NCI-H748 treated with DMSO at 0.1 percent for 48 hours (cell line): Measurements from ENCODE around the gene SLC7A10.

ENCODE experiments used
- DNase-seq: peaks from one replicate; lab custom pipeline; 2025; lab: John Stamatoyannopoulos, UW

Gene SLC7A10

DNA sequence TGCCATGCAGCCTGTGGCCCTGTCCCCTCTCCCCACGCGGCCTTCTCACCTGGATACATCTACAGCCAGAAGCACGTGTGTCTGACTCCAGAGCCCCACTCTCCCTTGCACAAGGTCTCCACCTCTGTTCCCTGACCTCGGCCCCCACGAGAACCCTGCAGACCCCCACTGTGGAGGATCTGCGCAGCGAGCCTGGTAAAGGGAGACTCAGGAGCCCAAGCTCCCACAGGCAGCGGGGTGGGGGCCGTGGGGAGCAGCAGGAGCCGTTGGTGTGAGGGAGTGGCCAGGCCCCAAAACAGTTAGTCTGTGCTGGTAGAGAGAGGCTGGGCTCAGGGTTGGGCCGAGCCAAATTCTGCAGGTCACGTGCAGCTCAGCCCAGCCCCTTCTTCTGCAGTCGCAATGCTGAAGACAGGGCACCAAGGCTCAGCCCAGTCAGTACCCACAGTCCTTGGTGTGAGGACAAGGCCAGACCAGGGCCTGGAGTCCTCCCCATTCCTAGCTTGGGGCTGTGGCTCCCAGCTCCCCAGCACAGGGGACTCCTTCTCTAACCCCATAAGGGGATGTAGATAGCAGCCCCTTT is 28.7 kb upstream of the SLC7A10 start:
- no peak for DNase-seq

DNA sequence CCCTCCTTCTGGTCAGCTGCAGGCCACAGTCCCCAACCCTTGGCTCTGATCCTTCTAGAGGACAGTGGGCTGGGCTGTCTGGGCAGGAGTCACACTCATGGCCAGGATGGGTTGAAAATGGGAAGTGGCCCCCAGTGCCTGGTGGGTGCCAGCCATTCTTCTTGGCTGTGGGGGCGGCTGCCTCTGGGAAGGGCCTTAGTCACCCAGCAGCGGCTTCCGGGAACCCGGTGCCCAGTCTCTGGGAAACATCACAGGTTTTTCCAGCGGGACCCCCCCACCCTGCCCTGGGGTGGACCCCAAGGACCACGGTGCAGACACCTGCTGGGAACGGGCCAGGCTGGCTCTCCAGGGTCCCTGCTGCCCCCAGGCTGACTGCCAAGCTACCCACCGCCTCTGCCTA is 27.3 kb upstream of the SLC7A10 start:
- DNase-seq: no peak

DNA sequence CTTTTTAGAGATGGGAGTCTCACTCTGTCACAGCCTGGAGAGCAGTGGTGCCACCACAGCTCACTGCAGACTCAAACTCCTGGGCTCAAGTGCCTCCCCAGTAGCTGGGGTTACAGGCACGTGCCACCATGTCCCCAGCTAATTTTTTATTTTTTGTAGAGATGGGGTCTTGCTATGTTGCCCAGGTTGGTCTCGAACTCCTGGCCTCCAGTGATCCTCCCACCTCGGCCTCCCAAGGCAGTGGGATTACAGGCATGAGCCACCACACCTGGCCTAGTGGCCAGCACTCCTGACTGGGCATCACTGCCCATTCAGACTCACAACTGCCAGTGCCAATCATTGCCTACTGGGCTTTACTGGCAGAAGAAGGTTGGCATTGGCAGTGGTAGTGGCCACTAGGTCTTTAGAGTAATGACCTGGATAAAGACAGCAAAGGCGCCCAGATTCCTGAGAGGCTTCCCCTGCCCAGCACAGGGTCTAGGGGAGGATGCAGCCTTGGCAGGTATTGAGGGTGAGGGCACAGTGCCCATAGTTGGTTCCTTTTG is 26.8 kb upstream of the SLC7A10 start:
- DNase-seq: no peak

DNA sequence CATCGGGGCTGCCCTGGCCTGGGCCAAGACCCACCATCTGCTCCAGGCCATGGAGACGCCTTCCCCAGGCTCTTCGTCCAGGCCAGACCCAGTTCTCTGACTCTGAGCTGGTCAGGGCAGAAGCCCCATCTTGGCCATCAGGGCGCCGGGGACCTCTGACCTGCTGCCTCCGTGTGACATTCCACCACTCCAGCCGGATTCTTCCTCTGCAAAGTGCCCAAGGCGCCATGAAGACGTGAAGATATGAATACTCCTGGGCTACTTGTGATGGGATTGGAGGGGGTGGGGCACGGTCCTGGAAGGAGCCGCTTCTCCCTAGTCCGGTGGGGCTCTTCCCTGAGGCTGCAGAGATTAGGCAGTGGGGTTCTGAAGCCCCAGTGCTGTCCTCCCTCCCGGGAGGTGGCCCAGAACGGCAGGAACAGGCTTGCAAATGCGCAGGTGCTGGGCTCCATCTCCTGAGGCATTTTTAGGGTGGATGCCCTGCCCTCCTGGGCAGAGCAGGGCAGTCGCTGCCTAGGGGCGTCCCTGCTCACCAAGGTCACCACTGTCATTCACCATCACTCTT is 26.0 kb upstream of the SLC7A10 start:
- DNase-seq: no peak

DNA sequence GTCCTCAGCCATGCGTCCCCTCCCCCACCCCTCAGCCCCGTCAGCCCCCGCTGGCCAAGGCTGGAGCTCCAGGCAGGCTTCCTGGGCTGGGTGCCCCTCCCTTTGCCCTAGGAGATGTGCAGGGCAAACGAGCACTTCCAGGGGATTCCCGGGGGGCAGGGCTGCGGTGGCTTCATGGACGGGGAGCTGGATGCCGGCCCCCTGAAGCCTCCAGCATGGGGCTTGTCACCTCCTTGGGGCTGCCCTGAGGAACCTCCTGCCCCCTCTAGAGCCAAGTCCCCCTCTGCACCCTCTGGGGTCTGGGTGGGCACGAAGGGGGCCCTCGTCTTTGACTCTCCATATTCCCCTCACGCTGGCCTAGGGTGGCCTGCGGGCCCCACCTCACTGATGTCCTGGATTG is 25.4 kb upstream of the SLC7A10 start:
- DNase-seq: no peak

DNA sequence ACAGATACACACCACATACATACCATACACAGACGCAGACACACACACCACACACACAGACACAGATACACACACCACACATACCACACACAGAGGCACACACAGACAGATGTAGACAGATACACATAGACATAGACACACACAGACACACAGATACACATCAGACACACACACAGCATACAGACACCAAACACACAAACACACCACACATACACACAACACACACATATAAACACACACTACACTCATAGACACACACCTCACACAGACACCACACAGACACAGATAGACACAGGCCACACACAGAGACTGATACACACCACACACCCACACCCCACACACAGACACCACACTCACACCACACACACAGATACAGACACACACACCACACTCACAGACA is 24.9 kb upstream of the SLC7A10 start:
- no peak for DNase-seq

DNA sequence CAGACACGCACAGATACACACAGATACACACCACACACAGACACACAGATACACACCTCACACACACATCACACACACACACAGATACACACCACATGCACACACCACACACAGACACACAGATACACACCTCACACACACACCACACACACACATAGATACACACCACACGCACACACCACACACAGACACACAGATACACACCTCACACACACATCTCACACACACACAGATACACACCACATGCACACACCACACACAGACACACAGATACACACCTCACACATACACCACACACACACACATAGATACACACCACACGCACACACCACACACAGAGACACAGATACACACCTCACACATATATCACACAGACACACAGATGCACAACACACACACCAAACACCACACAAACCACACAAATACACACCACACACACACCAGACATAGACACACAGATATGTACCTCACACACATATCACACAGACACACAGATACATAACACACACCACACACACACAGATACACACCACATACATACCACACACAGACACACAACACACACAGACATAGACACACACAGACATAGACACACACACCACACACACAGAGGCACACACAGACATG is 24.2 kb upstream of the SLC7A10 start:
- no peak for DNase-seq

DNA sequence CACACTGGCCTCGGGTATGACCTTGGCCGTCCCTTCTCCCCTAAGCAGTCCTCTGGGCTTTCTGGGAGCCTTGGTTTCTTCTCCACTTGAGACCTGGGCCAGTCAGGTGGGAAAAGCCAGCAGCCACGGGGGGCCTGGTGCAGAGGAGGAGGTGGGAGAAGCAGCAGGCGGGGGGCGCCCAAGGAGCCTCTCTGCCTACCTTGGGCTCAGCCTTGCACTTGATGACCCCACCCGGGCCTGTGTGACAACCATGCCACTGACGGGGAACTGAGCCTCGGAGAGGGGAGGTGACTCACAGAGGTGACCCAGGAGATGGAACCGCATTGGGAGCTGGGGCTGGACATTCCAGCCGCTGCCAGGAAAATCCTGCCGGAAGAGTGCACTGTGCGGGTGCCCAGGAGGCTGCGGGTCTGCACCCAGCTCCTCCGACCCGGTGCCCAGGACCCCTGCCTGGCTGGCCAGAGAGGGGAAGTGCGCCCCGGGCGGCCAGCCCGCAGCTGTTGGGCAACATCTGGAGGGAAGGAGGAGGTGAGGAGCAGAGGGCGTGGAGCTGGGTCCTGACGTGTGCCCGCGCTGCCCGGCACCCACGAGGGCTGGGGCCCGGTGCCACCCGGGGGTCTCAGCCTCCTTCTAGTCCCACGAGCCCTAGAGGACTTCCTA is 23.4 kb upstream of the SLC7A10 start:
- DNase-seq: no peak

DNA sequence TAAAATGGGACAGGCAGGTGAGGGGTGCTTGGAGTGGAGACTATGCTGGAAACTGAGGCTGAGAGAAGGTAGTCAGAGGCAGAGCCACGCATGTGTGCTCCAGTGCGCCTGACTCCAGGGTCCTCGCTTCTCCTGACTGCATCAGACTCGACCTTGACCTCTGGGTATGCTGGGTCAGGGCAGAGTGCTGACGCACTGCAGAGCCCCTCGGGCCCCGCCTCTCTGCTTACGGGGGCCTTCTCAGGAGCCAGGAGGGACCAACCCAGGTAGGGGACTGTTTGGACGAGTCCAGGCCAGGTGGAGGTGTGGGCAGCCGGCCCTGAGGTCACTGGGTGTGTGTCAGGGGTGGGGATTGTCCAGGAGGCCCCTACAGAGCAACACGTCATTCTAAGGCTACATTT is 22.9 kb upstream of the SLC7A10 start:
- DNase-seq: no peak

DNA sequence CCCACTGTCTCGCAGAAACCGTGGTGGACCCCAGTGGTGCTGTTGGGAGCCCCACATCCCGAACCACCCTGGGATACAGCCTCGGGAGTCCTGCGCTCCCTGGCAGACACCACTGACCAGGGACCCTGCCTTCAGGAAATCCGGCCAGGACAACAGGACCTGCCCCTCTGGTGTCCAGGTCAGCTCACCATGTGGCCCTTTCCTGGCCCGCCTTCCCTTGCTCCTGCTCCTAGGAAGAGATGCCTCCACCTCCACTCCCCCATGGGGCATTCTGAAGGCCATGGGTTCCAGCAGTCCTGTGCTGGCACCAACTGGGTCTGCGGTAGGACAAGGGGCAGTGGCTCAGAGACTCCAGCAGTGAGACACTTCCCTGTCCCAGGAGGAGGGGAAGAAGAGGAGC is 22.5 kb upstream of the SLC7A10 start:
- DNase-seq: no peak

DNA sequence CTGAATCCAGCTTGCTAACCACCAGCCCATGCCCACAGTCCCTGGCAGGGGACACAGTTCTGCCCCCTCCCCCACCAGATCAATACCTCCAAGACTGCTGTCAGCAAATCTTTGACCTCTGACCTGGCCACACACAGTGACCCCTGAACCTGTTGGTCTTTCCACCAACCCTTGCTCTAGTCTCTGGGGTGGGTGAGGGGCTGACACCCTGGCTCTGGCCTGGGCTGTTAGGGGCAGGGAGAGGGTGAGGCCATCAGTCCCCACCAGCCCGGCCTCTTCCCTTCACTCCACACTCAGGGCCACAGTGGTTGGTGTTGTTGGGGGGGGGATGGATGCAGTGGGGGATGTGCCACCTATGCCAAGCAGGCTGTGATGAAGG is 21.8 kb upstream of the SLC7A10 start:
- DNase-seq: no peak

DNA sequence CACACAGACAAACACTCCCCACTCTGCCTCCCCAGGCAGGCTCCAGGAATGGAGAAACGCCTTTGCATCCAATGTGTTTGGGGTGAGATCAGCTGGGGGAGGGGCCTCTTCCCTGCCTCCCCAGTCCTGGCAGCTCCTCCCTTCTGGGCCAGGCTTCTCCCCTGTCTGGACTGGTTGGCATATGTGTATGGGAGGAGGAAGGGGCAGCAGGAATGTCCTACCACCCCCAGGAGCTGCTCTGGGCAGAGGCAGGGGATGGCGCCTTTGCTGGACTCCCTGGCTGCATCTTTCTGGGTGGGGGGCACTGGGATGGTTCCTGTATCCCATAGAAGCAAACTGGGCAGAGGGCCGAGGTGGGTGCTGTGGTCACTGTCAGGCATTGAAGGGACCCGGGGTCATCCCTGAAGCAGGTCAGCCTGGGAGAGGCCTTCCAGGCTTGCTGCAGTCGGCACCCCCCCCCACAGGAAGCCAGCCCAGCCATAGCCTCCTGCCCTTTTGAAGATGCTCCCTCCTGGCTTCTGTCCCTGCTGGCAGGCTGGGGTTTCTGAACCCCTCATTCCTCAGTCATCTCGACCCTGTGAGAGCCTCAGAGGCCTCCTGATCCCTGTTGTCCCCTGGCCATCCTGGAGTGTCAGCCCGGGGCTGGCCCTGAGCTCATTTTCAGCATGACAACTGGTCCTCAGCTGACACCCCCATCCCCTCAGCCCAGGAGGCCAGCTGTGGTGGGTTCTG is 21.2 kb upstream of the SLC7A10 start:
- DNase-seq: no peak

DNA sequence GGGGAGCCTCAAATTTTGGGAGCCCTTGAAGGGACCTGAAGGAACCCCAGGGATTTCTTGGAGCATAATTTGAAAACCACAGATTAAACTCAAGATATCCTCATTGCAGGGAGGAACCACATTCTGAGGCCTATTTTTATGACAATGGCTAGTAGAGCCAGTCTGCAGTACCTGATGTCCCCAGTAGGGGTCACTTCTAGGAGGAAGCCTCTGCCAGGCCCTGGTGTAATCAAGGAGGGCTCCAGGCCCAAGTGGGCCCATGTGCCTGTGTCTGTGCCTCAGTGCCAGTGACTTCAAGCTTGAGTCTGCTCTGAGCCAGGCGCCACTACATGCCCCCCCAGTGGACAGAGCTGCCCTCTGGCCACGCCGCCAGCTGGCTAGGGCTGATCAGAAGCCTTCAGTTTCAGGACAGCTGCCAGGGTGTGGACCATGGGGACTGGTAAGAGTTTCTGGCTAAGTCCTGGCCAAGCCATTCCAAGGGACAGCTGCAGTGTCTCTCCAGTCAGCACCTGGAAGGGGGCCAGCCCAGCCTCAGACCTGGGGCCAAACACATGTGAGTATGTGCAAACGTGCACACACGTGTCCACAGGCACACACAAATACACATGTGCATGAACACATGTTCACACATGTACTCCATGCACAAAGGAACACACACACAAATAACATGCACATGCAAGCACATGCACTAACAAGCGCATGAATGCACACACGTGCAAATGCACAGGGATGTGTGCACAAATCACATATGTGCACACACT is 20.5 kb upstream of the SLC7A10 start:
- no peak for DNase-seq

DNA sequence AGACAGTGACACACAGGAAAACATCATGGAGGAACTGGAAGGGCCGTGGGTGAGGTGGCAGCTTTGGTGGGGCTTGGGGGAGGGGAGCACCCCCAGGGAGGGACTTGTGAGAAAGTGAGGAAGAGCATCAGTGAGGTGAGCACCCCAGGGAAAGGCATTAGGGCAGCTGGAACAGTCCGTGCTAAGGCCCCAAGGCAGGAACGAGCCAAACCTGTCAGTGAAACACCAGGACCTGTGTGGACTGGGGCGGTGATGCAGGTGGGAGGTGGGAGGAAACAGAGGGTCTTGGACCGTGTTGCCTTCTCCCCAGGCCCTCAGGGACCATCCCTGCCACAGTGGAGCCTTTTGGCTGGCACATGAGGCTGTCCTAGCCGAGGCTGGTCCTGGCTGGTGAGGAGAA is 17.3 kb upstream of the SLC7A10 start:
- DNase-seq: no peak

DNA sequence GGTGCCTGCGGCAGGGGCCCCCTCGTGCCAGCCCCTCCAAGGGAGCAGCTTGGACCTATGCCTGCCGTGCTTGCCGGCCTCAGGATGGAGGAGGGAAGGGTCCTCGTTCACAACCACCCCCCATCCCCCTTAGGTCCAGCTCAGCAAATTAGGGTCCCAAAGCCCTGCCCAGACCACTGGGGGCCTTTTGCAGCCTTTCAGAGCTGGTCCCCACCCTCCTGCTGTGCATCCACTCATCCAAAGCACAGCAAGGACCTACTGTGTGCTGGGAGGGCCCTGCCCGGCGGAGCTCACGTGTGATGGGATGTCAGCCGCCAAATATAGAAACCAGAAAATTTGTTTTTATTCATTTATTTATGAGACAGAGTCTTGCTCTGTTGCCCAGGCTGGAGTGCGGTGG is 16.5 kb upstream of the SLC7A10 start:
- DNase-seq: no peak

DNA sequence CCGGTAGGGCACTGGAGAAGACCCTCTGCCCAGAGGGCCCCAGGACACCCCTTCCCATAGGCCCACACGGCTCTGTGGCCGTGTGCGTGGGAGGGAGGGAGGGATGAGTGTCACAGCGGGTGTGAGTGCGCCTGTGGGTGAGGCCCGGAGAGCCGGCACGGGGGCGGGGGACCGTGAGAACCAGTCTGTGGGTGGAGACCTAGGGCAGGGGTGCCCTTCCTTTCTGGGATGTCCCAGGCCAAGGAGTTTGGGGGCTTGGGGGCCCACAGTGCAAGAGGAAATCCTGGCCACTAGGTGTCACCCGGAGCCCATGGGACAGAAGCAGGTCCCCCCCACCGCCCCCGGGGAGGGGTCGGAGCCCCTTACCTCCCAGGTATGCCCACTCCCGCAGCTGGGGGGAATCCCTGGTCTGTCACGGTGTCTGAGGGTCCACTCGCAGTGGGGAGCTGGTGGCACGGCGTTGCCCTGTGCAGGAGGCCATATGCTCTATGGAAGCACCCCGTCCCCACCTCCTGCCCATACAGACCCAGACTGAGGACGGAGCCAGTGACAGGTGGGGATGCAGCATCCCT is 16.0 kb upstream of the SLC7A10 start:
- no peak for DNase-seq

DNA sequence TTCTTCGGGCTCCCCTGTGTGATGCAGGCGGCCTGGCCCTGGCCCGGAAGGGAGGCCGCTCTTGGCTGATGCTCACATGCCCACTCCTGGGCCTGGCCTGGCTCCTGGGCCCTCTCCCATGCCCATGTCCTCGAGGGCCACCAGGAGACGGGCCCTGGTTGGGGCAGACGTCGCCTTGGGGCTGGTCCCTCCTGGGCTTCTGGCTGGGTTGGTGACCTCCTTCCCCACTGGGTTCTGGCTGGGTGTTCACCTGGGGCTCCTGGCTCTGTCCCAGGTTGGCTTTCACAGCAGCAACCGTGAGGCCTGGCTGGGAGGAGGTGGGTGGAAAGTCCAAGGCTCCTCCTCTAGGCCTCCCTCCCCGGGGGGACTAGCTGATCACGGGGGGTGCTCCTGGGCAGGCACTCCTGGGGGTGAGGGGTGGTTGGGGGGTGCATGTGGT is 15.5 kb upstream of the SLC7A10 start:
- no peak for DNase-seq

DNA sequence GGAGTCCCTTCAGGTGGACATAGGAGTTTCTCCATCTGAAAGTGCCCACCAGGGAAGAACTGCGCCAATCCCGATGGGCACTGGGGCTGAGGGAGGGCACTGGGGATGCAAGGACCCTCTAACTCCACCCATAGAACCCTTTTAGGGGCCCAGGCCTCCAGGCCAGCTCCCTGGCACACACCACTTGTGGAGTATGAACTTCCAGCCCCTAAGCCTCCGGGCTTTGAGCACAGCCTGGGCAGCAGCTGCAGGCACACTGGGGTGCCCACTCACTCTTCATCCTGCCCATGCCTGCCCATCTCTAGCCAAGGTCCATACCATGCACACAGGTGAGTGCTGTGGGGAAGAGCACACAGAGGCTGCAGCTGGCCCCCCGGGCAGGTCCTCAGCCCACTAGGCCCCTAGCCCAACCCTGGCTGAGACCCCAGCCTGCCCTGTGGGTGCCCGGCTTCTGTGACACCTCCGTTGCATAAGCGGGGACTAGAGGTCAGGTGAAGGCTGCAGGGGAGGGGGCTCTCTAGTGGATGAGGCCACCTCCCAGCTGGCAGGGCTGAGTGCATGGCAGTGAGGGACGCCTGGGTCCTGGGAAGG is 14.6 kb upstream of the SLC7A10 start:
- DNase-seq: no peak

DNA sequence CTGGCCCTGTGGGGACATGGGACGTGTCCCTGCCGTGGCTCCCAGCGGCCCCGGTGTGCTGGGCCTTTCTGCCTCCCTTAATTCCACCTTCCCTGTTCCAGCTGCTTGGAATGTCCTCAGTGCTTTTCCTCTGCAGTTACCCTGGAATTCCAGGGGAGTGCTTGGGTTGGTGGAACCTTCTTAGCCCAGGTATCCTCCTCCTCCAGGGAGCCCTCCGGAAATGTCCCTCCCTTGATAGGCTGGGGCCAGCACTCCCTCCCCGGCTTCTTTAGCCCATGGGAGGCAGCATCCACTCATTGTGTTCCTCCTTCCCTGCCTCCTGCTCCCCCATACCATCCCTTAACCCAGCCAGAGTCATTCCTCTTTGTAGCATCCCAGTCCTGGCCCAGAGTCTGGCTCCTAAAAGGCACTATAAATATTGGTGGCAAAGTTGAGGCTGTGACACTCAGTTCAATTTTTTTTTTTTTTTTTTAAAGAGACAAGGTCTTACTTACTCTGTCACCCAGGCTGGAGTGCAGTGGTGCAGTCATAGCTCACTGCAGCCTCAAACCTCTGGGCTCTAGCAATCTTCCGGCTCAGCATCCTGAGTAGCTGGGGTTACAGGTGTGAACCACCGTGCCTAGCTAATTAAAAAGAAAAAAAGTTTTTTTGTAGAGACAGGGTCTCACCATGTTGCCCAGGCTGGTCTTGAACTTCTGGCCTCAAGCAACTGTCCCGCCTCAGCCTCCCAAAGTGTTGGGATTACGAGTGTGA is 13.7 kb upstream of the SLC7A10 start:
- DNase-seq: no peak

DNA sequence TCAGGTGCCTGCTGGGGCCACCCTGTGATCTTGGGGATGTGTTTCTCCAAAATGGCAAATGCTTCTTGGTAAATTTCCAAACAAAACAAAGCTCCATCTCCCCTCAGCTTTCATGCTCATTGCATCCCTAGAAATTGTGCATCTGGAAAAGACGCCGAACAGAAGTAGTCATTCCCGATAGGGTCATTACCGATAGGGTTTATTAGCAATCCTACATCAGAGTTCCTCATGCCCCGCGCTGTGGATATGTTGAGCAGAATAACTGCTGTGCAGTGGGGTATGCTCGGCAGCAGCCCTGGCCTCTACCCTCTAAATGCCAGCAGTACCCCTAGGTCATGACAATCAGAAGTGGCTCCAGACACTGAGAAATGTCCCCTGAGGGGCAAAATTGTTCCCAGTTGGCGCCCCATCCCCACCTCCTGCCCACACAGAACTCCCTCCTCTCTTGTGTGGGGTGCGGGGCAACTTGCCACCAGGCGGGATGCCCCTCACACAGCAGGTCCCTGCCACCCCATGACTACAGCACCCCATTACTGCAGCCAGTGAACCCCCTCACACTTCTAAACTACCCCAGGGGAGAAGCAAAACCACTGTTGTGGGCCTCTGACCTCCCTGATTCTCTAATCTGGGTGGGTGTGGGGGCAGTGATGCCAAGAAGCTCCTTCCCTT is 13.0 kb upstream of the SLC7A10 start:
- no peak for DNase-seq
